ENCODE data around the gene SORCS1.

DNA sequence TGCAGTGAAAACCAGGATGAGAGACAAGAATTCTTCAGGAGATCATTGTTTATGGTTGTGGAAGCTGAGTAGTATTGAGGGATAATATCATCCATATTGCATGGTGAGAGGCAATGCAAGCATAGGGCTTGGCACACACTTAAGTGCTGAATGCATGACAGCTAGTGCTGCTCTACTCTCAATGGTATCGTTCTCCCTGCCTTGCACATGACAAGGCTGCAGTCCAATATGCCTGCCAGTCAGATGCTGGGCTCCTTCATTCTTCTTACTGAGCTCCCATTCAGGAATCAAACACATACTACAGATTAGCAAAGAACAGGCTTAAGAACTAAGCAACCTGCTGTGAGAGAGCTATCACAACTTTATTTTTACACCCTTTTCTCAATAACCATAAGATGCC is 72.2 kb downstream of the SORCS1 start:
- TF ChIP-seq, protein P1, sequence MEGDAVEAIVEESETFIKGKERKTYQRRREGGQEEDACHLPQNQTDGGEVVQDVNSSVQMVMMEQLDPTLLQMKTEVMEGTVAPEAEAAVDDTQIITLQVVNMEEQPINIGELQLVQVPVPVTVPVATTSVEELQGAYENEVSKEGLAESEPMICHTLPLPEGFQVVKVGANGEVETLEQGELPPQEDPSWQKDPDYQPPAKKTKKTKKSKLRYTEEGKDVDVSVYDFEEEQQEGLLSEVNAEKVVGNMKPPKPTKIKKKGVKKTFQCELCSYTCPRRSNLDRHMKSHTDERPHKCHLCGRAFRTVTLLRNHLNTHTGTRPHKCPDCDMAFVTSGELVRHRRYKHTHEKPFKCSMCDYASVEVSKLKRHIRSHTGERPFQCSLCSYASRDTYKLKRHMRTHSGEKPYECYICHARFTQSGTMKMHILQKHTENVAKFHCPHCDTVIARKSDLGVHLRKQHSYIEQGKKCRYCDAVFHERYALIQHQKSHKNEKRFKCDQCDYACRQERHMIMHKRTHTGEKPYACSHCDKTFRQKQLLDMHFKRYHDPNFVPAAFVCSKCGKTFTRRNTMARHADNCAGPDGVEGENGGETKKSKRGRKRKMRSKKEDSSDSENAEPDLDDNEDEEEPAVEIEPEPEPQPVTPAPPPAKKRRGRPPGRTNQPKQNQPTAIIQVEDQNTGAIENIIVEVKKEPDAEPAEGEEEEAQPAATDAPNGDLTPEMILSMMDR (optimal IDR thresholded peaks at IDR 0.05 in 1 of 3, IDR thresholded peaks at IDR 0.05 in 1 of 3, conservative IDR thresholded peaks at IDR 0.05 in 1 of 3; ENCODE audit: extremely low read depth in 1 of 3, insufficient read depth in 2 of 3, low read length in 3 of 3), result no peak
- no peak for TF ChIP-seq EZH2 (IDR thresholded peaks at IDR 0.05; ENCODE audit: low read length)

All from keratinocyte (primary cell).